Mammary epithelial cell (primary cell): ENCODE results near the gene DRC1.

Experiments used
- CTCF ChIP-seq, 2 donors: IDR thresholded peaks in 1 of 2; conservative IDR thresholded peaks in 1 of 2; 2 replicates each; pipeline ENCODE4 v1.5.1; 2011 to 2012; ENCODE audit warnings: inconsistent platforms in 2 of 2, low read length in 2 of 2, mild to moderate bottlenecking in 2 of 2, control low read depth in 1 of 2, low read depth in 1 of 2; ENCODE audit not compliant: insufficient read depth in 1 of 2; ENCODE audit errors: extremely low read depth in 1 of 2
- EZH2 ChIP-seq: IDR thresholded peaks from 2 replicates; pipeline ENCODE4 v1.6.1; 2012; ENCODE audit warnings: low read length, inconsistent platforms, borderline replicate concordance

GRCh38 chr2:26488463-26489212, 86.9 kb downstream of the DRC1 start:
- TF ChIP-seq CTCF (conservative IDR thresholded peaks at IDR 0.05 in 1 of 2, IDR thresholded peaks at IDR 0.05 in 1 of 2; ENCODE audit: extremely low read depth in 1 of 2, insufficient read depth in 1 of 2, low read depth in 1 of 2, low read length in 2 of 2): no peak
- TF ChIP-seq EZH2: no peak
